HepG2 (cell line): ENCODE measurements around the gene PNKD. TPM values are rescaled to one million over a fixed set of nuclear protein-coding genes. Genes with fewer than 3 reads are reported as not detected.

Experiments used
- IKZF4 ChIP-seq: sonication (generic); formaldehyde crosslinking; IDR thresholded peaks from 2 replicates; pipeline ENCODE4 v1.5.1; 2020; ENCODE audit warnings: borderline replicate concordance, mild to moderate bottlenecking, low read depth, missing genetic modification reagents; ENCODE audit errors: not compliant biosample characterization
- KDM1A ChIP-seq: IDR thresholded peaks from 2 replicates; pipeline ENCODE4 v1.6.1; 2016; ENCODE audit warnings: missing compliant biosample characterization
- MAFF ChIP-seq: IDR thresholded peaks from 2 replicates; pipeline ENCODE4 v1.6.1; 2011; ENCODE audit warnings: low read depth, low read length, improper control_type of control experiment
- MLLT10 ChIP-seq: sonication (generic); formaldehyde crosslinking; IDR thresholded peaks from 2 replicates; pipeline ENCODE4 v1.4.0; 2020; ENCODE audit warnings: missing genetic modification reagents
- MXI1 ChIP-seq: IDR thresholded peaks from 3 replicates; pipeline ENCODE4 v1.6.1; 2012; ENCODE audit warnings: low read depth, low read length, inconsistent platforms, borderline replicate concordance
- MZF1 ChIP-seq: sonication (generic); formaldehyde crosslinking; IDR thresholded peaks from 2 replicates; pipeline ENCODE4 v1.8.1; 2023; ENCODE audit warnings: mild to moderate bottlenecking, missing genetic modification reagents, borderline replicate concordance
- NAIF1 ChIP-seq: sonication (generic); formaldehyde crosslinking; IDR thresholded peaks from 2 replicates; pipeline ENCODE4 v1.5.0; 2020; ENCODE audit warnings: mild to moderate bottlenecking, missing genetic modification reagents, borderline replicate concordance
- PTBP1 ChIP-seq: fragments of 200-400 bp; formaldehyde crosslinking; IDR thresholded peaks from 2 replicates; pipeline ENCODE4 v1.6.1; 2018; ENCODE audit warnings: low read length, low read depth; ENCODE audit not compliant: poor library complexity, severe bottlenecking
- SATB2 ChIP-seq: sonication (generic); formaldehyde crosslinking; IDR thresholded peaks from 2 replicates; pipeline ENCODE4 v1.5.0; 2020; ENCODE audit warnings: missing genetic modification reagents
- ZNF292 ChIP-seq: sonication (generic); formaldehyde crosslinking; IDR thresholded peaks from 2 replicates; pipeline ENCODE4 v1.8.1; 2022; ENCODE audit warnings: mild to moderate bottlenecking, low read depth, missing genetic modification reagents, borderline replicate concordance
- ZNF326 ChIP-seq: sonication (generic); formaldehyde crosslinking; IDR thresholded peaks from 2 replicates; pipeline ENCODE4 v1.4.0; 2020; ENCODE audit warnings: missing genetic modification reagents, borderline replicate concordance
- ZSCAN29 ChIP-seq: sonication (generic); formaldehyde crosslinking; conservative IDR thresholded peaks from 2 replicates; pipeline ENCODE4 v1.4.0; 2020; ENCODE audit warnings: mild to moderate bottlenecking, missing genetic modification reagents
- ZSCAN9 ChIP-seq: IDR thresholded peaks from 2 replicates; pipeline ENCODE4 v1.6.1; 2016; ENCODE audit warnings: borderline replicate concordance
- polyA plus RNA-seq, 8 experiments: library from polyadenylated mRNA; depleted of rRNA in 3 of 8; stranded (reverse) in 7 of 8; unstranded in 1 of 8; fragments of >200 nt; fragmentation: Illumina TruSeq in 4 of 8; extraction: Trizol in 4 of 8; gene quantifications; 2 replicates each; pipeline versions ENCODE4 v1.2.1 to v1.2.3, GENCODE V29; 2011 to 2016; ENCODE audit warnings: low read depth in 4 of 8, missing spikeins in 1 of 8, mixed read lengths in 1 of 8; ENCODE audit not compliant: insufficient read depth in 1 of 8
- total RNA-seq, 5 experiments: library from RNA; depleted of rRNA; stranded (reverse); fragments of >200 nt; fragmentation: Illumina TruSeq; extraction: Trizol; gene quantifications; 2 replicates each; pipeline ENCODE4 v1.2.3, GENCODE V29; 2016; ENCODE audit warnings: low read depth in 1 of 5
- TF ChIP-seq, protein P1 (sequence below): sonication (generic); formaldehyde crosslinking; IDR thresholded peaks from 2 replicates; pipeline ENCODE4 v1.9.0; 2021; ENCODE audit warnings: missing genetic modification reagents, mild to moderate bottlenecking, borderline replicate concordance
- TF ChIP-seq, protein P2 (sequence below): sonication (generic); formaldehyde crosslinking; IDR thresholded peaks from 2 replicates; pipeline ENCODE4 v1.5.1; 2020; ENCODE audit warnings: missing genetic modification reagents, mild to moderate bottlenecking, borderline replicate concordance
- TF ChIP-seq, protein P3 (sequence below): sonication (generic); formaldehyde crosslinking; IDR thresholded peaks from 2 replicates; pipeline ENCODE4 v1.8.1; 2023; ENCODE audit warnings: mild to moderate bottlenecking, inconsistent platforms, moderate library complexity, missing genetic modification reagents, borderline replicate concordance
- TF ChIP-seq, protein P4 (sequence below): sonication (generic); formaldehyde crosslinking; IDR thresholded peaks from 2 replicates; pipeline ENCODE4 v1.4.0; 2020; ENCODE audit warnings: mild to moderate bottlenecking, missing genetic modification reagents, borderline replicate concordance
- TF ChIP-seq, protein P5 (sequence below): sonication (generic); formaldehyde crosslinking; conservative IDR thresholded peaks from 2 replicates; pipeline ENCODE4 v1.8.0; 2022; ENCODE audit warnings: low read depth, missing genetic modification reagents
- TF ChIP-seq, protein P6 (sequence below): sonication (generic); formaldehyde crosslinking; IDR thresholded peaks from 2 replicates; pipeline ENCODE4 v1.4.0; 2020; ENCODE audit warnings: missing genetic modification reagents

The PNKD gene
- total and polyA plus RNA-seq, 2 of the 13 experiments (the other 11 are each of a cell fraction or from before 2014, with no cell fraction given) = 55.9 to 80.4 TPM

DNA sequence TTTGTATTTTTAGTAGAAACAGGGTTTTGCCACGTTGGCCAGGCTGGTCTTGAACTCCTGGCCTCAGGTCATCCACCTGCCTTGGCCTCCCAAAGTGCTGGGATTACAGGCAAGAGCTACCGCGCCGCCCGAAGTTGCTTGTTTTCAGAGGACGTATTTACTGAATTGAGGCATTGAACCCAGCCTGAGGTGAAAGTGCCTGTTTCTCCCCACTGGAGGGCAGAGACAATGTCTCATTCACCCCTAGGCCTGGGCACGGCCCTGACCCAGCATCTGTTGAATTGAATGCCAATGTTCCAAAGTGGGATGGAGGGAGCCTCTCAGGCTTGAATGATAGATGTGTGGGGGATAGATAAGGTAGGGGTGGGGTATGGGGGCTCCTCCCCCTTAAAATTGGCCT lies 26.5 kb downstream of the PNKD start (continued):
- TF ChIP-seq, protein P1, sequence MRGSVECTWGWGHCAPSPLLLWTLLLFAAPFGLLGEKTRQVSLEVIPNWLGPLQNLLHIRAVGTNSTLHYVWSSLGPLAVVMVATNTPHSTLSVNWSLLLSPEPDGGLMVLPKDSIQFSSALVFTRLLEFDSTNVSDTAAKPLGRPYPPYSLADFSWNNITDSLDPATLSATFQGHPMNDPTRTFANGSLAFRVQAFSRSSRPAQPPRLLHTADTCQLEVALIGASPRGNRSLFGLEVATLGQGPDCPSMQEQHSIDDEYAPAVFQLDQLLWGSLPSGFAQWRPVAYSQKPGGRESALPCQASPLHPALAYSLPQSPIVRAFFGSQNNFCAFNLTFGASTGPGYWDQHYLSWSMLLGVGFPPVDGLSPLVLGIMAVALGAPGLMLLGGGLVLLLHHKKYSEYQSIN (CRISPR knock-in tag) = no peak
- TF ChIP-seq MXI1 (no peak), ZNF326 (CRISPR knock-in tag) (no peak), IKZF4 (CRISPR knock-in tag) (no peak), SATB2 (CRISPR knock-in tag) (no peak), PTBP1 (no peak), NAIF1 (CRISPR knock-in tag) (no peak), MZF1 (no peak), MAFF (no peak), ZNF292 (CRISPR knock-in tag) (no peak; the same call in 1 of the 2 replicates), KDM1A (CRISPR knock-in tag) (no peak), ZSCAN9 (CRISPR knock-in tag) (no peak), MLLT10 (CRISPR knock-in tag) (no peak), ZSCAN29 (CRISPR knock-in tag) (no peak)
- TF ChIP-seq, protein P2, sequence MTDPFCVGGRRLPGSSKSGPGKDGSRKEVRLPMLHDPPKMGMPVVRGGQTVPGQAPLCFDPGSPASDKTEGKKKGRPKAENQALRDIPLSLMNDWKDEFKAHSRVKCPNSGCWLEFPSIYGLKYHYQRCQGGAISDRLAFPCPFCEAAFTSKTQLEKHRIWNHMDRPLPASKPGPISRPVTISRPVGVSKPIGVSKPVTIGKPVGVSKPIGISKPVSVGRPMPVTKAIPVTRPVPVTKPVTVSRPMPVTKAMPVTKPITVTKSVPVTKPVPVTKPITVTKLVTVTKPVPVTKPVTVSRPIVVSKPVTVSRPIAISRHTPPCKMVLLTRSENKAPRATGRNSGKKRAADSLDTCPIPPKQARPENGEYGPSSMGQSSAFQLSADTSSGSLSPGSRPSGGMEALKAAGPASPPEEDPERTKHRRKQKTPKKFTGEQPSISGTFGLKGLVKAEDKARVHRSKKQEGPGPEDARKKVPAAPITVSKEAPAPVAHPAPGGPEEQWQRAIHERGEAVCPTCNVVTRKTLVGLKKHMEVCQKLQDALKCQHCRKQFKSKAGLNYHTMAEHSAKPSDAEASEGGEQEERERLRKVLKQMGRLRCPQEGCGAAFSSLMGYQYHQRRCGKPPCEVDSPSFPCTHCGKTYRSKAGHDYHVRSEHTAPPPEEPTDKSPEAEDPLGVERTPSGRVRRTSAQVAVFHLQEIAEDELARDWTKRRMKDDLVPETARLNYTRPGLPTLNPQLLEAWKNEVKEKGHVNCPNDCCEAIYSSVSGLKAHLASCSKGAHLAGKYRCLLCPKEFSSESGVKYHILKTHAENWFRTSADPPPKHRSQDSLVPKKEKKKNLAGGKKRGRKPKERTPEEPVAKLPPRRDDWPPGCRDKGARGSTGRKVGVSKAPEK (CRISPR knock-in tag) = no peak
- TF ChIP-seq, protein P3, sequence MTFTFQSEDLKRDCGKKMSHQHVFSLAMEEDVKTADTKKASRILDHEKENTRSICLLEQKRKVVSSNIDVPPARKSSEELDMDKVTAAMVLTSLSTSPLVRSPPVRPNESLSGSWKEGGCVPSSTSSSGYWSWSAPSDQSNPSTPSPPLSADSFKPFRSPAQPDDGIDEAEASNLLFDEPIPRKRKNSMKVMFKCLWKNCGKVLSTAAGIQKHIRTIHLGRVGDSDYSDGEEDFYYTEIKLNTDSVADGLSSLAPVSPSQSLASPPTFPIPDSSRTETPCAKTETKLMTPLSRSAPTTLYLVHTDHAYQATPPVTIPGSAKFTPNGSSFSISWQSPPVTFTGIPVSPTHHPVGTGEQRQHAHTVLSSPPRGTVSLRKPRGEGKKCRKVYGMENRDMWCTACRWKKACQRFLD = no peak
- TF ChIP-seq, protein P4, sequence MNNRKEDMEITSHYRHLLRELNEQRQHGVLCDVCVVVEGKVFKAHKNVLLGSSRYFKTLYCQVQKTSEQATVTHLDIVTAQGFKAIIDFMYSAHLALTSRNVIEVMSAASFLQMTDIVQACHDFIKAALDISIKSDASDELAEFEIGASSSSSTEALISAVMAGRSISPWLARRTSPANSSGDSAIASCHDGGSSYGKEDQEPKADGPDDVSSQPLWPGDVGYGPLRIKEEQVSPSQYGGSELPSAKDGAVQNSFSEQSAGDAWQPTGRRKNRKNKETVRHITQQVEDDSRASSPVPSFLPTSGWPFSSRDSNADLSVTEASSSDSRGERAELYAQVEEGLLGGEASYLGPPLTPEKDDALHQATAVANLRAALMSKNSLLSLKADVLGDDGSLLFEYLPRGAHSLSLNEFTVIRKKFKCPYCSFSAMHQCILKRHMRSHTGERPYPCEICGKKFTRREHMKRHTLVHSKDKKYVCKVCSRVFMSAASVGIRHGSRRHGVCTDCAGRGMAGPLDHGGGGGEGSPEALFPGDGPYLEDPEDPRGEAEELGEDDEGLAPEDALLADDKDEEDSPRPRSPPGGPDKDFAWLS (CRISPR knock-in tag) = no peak
- TF ChIP-seq, protein P5, sequence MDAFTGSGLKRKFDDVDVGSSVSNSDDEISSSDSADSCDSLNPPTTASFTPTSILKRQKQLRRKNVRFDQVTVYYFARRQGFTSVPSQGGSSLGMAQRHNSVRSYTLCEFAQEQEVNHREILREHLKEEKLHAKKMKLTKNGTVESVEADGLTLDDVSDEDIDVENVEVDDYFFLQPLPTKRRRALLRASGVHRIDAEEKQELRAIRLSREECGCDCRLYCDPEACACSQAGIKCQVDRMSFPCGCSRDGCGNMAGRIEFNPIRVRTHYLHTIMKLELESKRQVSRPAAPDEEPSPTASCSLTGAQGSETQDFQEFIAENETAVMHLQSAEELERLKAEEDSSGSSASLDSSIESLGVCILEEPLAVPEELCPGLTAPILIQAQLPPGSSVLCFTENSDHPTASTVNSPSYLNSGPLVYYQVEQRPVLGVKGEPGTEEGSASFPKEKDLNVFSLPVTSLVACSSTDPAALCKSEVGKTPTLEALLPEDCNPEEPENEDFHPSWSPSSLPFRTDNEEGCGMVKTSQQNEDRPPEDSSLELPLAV (CRISPR knock-in tag) = no peak
- TF ChIP-seq, protein P6, sequence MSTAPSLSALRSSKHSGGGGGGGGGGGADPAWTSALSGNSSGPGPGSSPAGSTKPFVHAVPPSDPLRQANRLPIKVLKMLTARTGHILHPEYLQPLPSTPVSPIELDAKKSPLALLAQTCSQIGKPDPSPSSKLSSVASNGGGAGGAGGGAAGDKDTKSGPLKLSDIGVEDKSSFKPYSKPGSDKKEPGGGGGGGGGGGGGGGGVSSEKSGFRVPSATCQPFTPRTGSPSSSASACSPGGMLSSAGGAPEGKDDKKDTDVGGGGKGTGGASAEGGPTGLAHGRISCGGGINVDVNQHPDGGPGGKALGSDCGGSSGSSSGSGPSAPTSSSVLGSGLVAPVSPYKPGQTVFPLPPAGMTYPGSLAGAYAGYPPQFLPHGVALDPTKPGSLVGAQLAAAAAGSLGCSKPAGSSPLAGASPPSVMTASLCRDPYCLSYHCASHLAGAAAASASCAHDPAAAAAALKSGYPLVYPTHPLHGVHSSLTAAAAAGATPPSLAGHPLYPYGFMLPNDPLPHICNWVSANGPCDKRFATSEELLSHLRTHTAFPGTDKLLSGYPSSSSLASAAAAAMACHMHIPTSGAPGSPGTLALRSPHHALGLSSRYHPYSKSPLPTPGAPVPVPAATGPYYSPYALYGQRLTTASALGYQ = no peak
